Mucosa of stomach (tissue), 1 donor: ENCODE results near the gene KDM1B.

ENCODE experiments used
- H3K27me3 ChIP-seq: one replicate; pipeline ENCODE4 v1.7.0; 2013; ENCODE audit warnings: mild to moderate bottlenecking, low read length; ENCODE audit not compliant: control insufficient read depth, insufficient read depth
- H3K36me3 ChIP-seq: one replicate; pipeline ENCODE4 v1.7.0; 2013; ENCODE audit warnings: low read length; ENCODE audit not compliant: control insufficient read depth, insufficient read depth
- H3K4me1 ChIP-seq: one replicate; pipeline ENCODE4 v1.7.0; 2013; ENCODE audit warnings: mild to moderate bottlenecking, low read length; ENCODE audit not compliant: control insufficient read depth, insufficient read depth
- H3K4me3 ChIP-seq: one replicate; pipeline ENCODE4 v1.7.0; 2013; ENCODE audit warnings: low read length
- H3K9ac ChIP-seq: one replicate; pipeline ENCODE4 v1.7.0; 2013; ENCODE audit warnings: mild to moderate bottlenecking, low read length, moderate library complexity
- H3K9me3 ChIP-seq: one replicate; pipeline ENCODE4 v1.7.0; 2013; ENCODE audit warnings: mild to moderate bottlenecking, low read length, moderate library complexity; ENCODE audit not compliant: control insufficient read depth
- donor health status: Pancreatic carcinoma.

Gene KDM1B

GRCh38 chr6:18155150-18155863, at the start of gene KDM1B:
Gene KDM1B (plus strand): TSS chr6:18155422. CDS start chr6:18159896, 4,474 bp downstream.
- Histone ChIP-seq H3K36me3 (no peaks in the 10 kb centered on the region), H3K9me3 (no peaks in the 10 kb centered on the region)

GRCh38 chr6:18107061-18107460, 48.2 kb upstream of the KDM1B start:
- H3K27me3 ChIP-seq = no peaks in the 10 kb centered on the region
- H3K4me1 ChIP-seq = no peaks in the 10 kb centered on the region
- no peaks in the 10 kb centered on the region for H3K9me3 ChIP-seq
- H3K4me3 ChIP-seq = no peak overlapping the region
- no peak overlapping the region for H3K9ac ChIP-seq
- H3K36me3 ChIP-seq = no peaks in the 10 kb centered on the region

More at GRCh38 chr6:18155150-18155863, at the start of gene KDM1B:
- Histone ChIP-seq H3K27me3 (no peaks in the 10 kb centered on the region), H3K4me3 (peak within 1 kb of the TSS; percentile 82), H3K9ac (peak within 1 kb of the TSS; percentile 93), H3K4me1 (peaks cover 14% of the 10 kb centered on the region)

GRCh38 chr6:18110162-18110561, 45.1 kb upstream of the KDM1B start:
- Histone ChIP-seq H3K4me1 (no peaks in the 10 kb centered on the region), H3K9ac (no peak overlapping the region), H3K9me3 (no peaks in the 10 kb centered on the region), H3K4me3 (no peak overlapping the region), H3K36me3 (no peaks in the 10 kb centered on the region), H3K27me3 (no peaks in the 10 kb centered on the region)

GRCh38 chr6:18115356-18115755, 39.9 kb upstream of the KDM1B start:
- no peak overlapping the region for H3K4me3 ChIP-seq
- H3K27me3 ChIP-seq = no peaks in the 10 kb centered on the region
- H3K4me1 ChIP-seq = no peaks in the 10 kb centered on the region
- no peak overlapping the region for H3K9ac ChIP-seq
- H3K36me3 ChIP-seq = no peaks in the 10 kb centered on the region
- no peaks in the 10 kb centered on the region for H3K9me3 ChIP-seq

- peaks cover 6% of the 10 kb centered on the region for H3K4me1 ChIP-seq
- no peaks in the 10 kb centered on the region for H3K9me3 ChIP-seq
- no peak overlapping the region for H3K4me3 ChIP-seq
- no peaks in the 10 kb centered on the region for H3K36me3 ChIP-seq
- H3K9ac ChIP-seq = no peak overlapping the region
- H3K27me3 ChIP-seq = no peaks in the 10 kb centered on the region
These were observed 38.1 kb upstream of the KDM1B start for GRCh38 chr6:18117136-18117535.

GRCh38 chr6:18118330-18118729, 36.9 kb upstream of the KDM1B start:
- peaks cover 13% of the 10 kb centered on the region for H3K4me1 ChIP-seq
- no peaks in the 10 kb centered on the region for H3K36me3 ChIP-seq
- no peak overlapping the region for H3K9ac ChIP-seq
- no peak overlapping the region for H3K4me3 ChIP-seq
- H3K27me3 ChIP-seq = no peaks in the 10 kb centered on the region
- no peaks in the 10 kb centered on the region for H3K9me3 ChIP-seq

- Histone ChIP-seq H3K36me3 (no peaks in the 10 kb centered on the region), H3K9me3 (no peaks in the 10 kb centered on the region), H3K4me3 (no peak overlapping the region), H3K27me3 (no peaks in the 10 kb centered on the region), H3K9ac (no peak overlapping the region), H3K4me1 (peaks cover 13% of the 10 kb centered on the region)
These were observed 36.0 kb upstream of the KDM1B start for GRCh38 chr6:18119236-18119635.

- Histone ChIP-seq H3K9me3 (no peaks in the 10 kb centered on the region), H3K36me3 (no peaks in the 10 kb centered on the region), H3K27me3 (no peaks in the 10 kb centered on the region), H3K9ac (no peak overlapping the region), H3K4me1 (peaks cover 13% of the 10 kb centered on the region), H3K4me3 (peak overlapping the region; percentile 61)
These were observed 33.6 kb upstream of the KDM1B start for GRCh38 chr6:18121580-18122127.

GRCh38 chr6:18122128-18123093, 32.8 kb upstream of the KDM1B start, which contains the start of gene NHLRC1:
Gene NHLRC1 (minus strand): TSS chr6:18122677. CDS start chr6:18122606, 71 bp downstream.
- H3K9ac ChIP-seq = peak within 1 kb of the TSS; percentile 56
- no peaks in the 10 kb centered on the region for H3K27me3 ChIP-seq
- H3K4me3 ChIP-seq = peak within 1 kb of the TSS; percentile 61
- no peaks in the 10 kb centered on the region for H3K36me3 ChIP-seq
- H3K9me3 ChIP-seq = no peaks in the 10 kb centered on the region
- H3K4me1 ChIP-seq = peaks cover 13% of the 10 kb centered on the region

- Histone ChIP-seq H3K4me3 (no peak overlapping the region), H3K27me3 (no peaks in the 10 kb centered on the region), H3K4me1 (peaks cover 13% of the 10 kb centered on the region)
These were observed 29.1 kb upstream of the KDM1B start for GRCh38 chr6:18126121-18126520.

GRCh38 chr6:18132346-18132745, 22.9 kb upstream of the KDM1B start:
- Histone ChIP-seq H3K27me3 (no peaks in the 10 kb centered on the region), H3K9me3 (no peaks in the 10 kb centered on the region), H3K4me3 (no peak overlapping the region), H3K4me1 (no peaks in the 10 kb centered on the region), H3K9ac (no peak overlapping the region), H3K36me3 (peaks cover 4% of the 10 kb centered on the region)

More at GRCh38 chr6:18126121-18126520, 29.1 kb upstream of the KDM1B start:
- Histone ChIP-seq H3K9ac (no peak overlapping the region), H3K36me3 (no peaks in the 10 kb centered on the region), H3K9me3 (no peaks in the 10 kb centered on the region)

GRCh38 chr6:18135171-18135570, 20.1 kb upstream of the KDM1B start:
- no peak overlapping the region for H3K4me3 ChIP-seq
- no peaks in the 10 kb centered on the region for H3K27me3 ChIP-seq
- peaks cover 4% of the 10 kb centered on the region for H3K36me3 ChIP-seq
- H3K4me1 ChIP-seq = no peaks in the 10 kb centered on the region
- H3K9ac ChIP-seq = no peak overlapping the region
- H3K9me3 ChIP-seq = no peaks in the 10 kb centered on the region
